GM20000 (cell line): Measurements from ENCODE around the gene PRELP.

ENCODE experiments used
- DNase-seq: peaks from one replicate; pipeline ENCODE4 v3.0.0; 2012; ENCODE audit warnings: low spot score
- CTCF ChIP-seq: IDR thresholded peaks from 2 replicates; pipeline ENCODE4 v1.5.1; 2012; ENCODE audit warnings: mild to moderate bottlenecking, control low read depth; ENCODE audit errors: extremely low read depth, missing control alignments

Gene PRELP

GRCh38 chr1:203478231-203478630 lies 2.6 kb downstream of the PRELP start:
- DNase-seq = no peak
- no peak for TF ChIP-seq CTCF

DNA sequence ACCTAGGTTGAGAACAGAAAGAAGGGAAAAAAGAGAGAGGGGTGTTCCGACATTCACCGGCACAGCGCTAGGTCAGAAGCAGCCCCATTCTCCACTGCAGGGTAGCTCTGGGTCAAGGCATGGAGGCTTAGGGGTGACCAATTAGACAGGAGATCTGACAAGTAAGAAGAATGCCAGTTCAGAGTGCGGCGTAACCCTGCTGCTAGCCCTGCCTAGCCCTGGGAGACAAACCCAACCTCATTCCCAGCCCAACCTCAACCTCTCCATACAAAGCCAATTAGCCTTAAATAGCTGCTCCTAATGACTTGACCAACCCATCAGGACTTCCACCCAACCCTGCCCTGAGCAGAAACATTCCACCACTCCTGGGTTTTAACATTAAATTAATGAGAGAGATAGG lies 3.4 kb downstream of the PRELP start:
- TF ChIP-seq CTCF = no peak
- DNase-seq = no peak

GRCh38 chr1:203479646-203480045 lies 4.0 kb downstream of the PRELP start:
- no peak for TF ChIP-seq CTCF
- no peak for DNase-seq

- no peak for DNase-seq
Observed at GRCh38 chr1:203480084-203480483, 4.5 kb downstream of the PRELP start.

GRCh38 chr1:203480525-203481084 lies 5.0 kb downstream of the PRELP start:
- TF ChIP-seq CTCF = no peak
- no peak for DNase-seq

More at GRCh38 chr1:203480084-203480483, 4.5 kb downstream of the PRELP start:
- no peak for TF ChIP-seq CTCF

DNA sequence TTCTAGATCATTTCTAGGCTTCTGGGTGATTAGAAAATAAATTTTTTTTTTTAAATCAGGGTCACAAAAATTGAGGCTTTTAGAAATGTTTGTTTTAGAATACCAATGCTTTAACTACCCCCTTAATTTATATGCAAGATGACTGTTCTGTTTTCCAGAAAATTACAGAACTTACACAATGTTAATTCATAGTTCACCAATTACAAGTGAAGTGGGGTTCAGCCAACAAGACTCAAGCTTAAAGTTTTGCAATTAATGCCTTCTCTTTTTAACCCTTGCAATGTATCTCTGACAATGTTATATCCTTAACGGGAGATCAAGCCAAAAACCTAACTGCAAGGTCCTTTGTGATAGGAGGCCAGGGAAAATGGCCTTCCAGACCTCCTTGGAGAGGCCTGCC lies 5.6 kb downstream of the PRELP start:
- TF ChIP-seq CTCF = no peak

DNA sequence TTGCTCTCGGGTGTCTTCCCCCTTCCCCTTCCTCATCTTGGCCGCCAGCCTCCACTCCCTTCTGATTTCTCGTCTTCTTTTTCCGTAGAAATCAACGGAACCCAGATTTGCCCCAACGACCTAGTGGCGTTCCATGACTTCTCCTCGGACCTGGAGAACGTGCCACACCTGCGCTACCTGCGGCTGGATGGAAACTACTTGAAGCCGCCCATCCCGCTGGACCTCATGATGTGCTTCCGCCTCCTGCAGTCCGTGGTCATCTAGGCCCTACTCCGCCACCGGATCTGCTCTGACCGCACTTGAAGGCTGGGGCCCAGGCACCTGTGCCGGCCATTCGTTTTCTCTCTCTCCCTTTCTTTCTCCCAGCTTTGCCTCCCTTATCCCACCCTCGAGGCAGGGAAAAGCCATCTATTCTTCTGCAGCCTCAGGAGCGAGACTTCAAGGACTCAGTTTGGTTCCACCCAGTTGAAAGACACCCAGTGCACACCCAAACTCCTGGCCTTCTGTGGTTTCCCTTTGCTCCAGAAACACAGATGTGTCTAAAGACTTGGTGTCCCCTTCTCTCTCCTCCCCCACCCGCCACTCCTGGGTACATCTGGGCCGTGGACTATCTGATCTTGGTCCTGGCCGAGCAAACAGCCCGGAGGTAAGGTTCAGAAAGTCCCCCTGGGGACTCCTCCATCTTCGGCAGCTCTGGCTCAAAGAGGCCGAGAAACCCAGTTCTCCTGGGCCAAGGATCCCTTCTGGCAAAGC lies 11.2 kb downstream of the PRELP start:
- TF ChIP-seq CTCF = no peak
- DNase-seq = no peak

More for the DNA sequence above, 5.6 kb downstream of the PRELP start:
- DNase-seq = no peak
